ENCODE measurements around the gene IRX4.

Gene IRX4

DNA sequence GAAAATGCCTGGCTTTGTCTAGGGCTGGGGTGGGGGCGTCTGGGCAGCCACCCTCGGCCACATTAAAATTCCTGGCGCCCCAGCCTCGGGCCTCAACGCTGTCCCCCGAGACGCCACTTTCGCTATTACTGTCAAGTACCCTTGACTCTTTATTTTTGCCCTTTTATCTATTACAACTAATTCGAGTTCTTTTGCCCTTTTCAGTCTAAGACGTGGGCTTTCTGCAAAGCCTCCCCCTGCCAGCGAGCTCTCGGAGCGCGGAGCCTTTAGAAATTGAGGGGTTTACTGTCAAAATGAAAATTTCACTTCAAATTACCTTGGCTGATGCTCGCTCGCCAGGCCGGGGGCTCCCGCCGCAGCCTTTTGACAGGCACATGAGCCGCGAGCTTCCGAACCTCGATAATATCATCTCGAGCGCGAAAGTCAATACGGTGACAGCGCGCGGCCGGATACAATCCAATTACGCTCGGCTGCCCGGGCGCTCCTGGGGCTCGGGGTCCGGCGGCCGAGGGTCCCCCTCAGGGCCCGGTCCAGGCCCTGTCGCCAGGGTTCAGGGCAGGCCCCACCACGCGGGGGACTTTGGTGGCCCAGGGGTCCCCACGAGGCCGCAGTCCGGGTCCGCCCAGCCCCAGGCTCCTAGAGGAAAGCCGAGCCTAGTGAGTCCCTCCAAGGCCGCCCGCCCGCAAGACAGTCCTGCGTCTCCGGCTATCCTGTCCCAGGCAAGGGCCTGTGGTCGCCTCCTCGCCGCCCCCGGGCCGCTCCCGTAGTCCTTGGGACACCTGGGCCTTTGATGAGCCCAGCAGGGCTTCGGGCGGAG is 6.7 kb downstream of the IRX4 start:
- no peaks in the 10 kb centered on the region for H3K36me3 ChIP-seq (ENCODE audit: insufficient read depth)
- H3K27ac ChIP-seq = no peak overlapping the region
- H3K4me2 ChIP-seq = no peak overlapping the region
- no peaks in the 10 kb centered on the region for H3K4me1 ChIP-seq (ENCODE audit: low read depth, poor library complexity, severe bottlenecking)
- peaks cover 24% of the 10 kb centered on the region for H3K27me3 ChIP-seq (ENCODE audit: insufficient read depth, low read depth)
- no peaks in the 10 kb centered on the region for H3K79me2 ChIP-seq (ENCODE audit: insufficient read depth, low read depth)
- TF ChIP-seq, protein P1, sequence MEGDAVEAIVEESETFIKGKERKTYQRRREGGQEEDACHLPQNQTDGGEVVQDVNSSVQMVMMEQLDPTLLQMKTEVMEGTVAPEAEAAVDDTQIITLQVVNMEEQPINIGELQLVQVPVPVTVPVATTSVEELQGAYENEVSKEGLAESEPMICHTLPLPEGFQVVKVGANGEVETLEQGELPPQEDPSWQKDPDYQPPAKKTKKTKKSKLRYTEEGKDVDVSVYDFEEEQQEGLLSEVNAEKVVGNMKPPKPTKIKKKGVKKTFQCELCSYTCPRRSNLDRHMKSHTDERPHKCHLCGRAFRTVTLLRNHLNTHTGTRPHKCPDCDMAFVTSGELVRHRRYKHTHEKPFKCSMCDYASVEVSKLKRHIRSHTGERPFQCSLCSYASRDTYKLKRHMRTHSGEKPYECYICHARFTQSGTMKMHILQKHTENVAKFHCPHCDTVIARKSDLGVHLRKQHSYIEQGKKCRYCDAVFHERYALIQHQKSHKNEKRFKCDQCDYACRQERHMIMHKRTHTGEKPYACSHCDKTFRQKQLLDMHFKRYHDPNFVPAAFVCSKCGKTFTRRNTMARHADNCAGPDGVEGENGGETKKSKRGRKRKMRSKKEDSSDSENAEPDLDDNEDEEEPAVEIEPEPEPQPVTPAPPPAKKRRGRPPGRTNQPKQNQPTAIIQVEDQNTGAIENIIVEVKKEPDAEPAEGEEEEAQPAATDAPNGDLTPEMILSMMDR (conservative IDR thresholded peaks at IDR 0.05; ENCODE audit: low read depth, low read length) = no peak
- no peak overlapping the region for H3K4me3 ChIP-seq (IDR thresholded peaks at IDR 0.05; ENCODE audit: insufficient read depth, low read depth, low read length)
- no peaks in the 10 kb centered on the region for H4K20me1 ChIP-seq (ENCODE audit: insufficient read depth)
- H3K9ac ChIP-seq = no peak overlapping the region
- H2AFZ ChIP-seq (ENCODE audit: low read depth) = no peak overlapping the region

DNA sequence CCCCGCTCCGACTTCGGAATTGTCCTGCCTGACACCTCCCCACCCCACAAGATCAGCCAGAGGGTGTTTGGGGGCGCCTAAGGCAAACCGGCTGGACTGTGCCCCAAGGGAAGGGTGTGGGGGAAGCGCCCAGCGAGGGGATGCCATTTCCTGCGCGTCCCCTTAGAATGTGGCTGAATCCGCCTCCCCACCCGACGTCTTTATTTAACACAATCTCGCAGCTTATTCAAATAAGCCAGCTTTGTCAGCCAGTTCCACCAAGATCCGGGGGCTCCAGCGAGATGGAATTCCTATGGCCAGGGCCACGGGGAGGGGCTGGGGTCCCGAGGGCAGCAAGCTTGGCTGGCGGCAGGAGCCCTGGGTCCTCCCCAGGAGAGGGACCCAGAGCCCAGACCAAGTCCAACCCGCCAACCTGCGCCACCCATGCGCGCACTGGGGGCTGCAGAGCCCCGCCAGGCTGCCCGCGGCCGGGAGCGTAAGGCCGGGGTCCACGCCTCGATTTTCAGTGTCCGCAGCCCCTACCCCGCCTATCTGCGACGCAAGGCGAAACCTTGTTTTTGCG is 7.4 kb downstream of the IRX4 start:
- Histone ChIP-seq H3K27me3 (ENCODE audit: insufficient read depth, low read depth) (peaks cover 24% of the 10 kb centered on the region), H3K36me3 (ENCODE audit: insufficient read depth) (no peaks in the 10 kb centered on the region), H3K9ac (no peak overlapping the region), H3K27ac (no peak overlapping the region), H2AFZ (ENCODE audit: low read depth) (no peak overlapping the region), H4K20me1 (ENCODE audit: insufficient read depth) (no peaks in the 10 kb centered on the region), H3K4me3 (IDR thresholded peaks at IDR 0.05; ENCODE audit: insufficient read depth, low read depth, low read length) (no peak overlapping the region), H3K4me1 (ENCODE audit: low read depth, poor library complexity, severe bottlenecking) (no peaks in the 10 kb centered on the region), H3K4me2 (no peak overlapping the region), H3K79me2 (ENCODE audit: insufficient read depth, low read depth) (no peaks in the 10 kb centered on the region)
- TF ChIP-seq, protein P1 (conservative IDR thresholded peaks at IDR 0.05; ENCODE audit: low read depth, low read length) = no peak

DNA sequence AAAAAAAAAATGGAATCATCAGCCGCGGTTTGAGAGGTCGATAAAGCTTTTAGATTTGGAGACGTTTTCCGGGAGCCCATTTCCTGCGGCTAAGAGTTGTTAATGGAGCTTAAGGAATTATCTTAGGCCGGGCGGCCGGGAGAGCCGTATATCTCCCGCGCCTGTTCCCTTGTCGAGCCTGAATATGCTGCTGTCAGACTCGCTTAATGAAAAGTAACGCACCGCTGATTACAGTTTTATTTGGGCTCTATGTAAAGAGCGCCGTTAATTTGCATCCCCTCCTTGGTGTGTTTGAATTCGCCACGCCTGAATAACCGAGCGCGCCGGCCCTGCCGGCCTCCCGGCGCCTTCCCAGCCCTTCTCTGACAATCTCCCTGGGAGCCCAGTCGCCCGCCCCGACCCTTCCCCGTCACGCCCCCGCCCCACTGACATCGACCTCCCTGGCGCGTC is 7.9 kb downstream of the IRX4 start:
- Histone ChIP-seq H2AFZ (ENCODE audit: low read depth) (no peak overlapping the region), H3K9ac (no peak overlapping the region), H3K4me1 (ENCODE audit: low read depth, poor library complexity, severe bottlenecking) (no peaks in the 10 kb centered on the region), H3K27ac (no peak overlapping the region), H3K36me3 (ENCODE audit: insufficient read depth) (no peaks in the 10 kb centered on the region), H3K79me2 (ENCODE audit: insufficient read depth, low read depth) (no peaks in the 10 kb centered on the region), H4K20me1 (ENCODE audit: insufficient read depth) (no peaks in the 10 kb centered on the region), H3K27me3 (ENCODE audit: insufficient read depth, low read depth) (peaks cover 24% of the 10 kb centered on the region), H3K4me3 (IDR thresholded peaks at IDR 0.05; ENCODE audit: insufficient read depth, low read depth, low read length) (no peak overlapping the region), H3K4me2 (no peak overlapping the region)
- TF ChIP-seq, protein P1 (conservative IDR thresholded peaks at IDR 0.05; ENCODE audit: low read depth, low read length) = no peak

DNA sequence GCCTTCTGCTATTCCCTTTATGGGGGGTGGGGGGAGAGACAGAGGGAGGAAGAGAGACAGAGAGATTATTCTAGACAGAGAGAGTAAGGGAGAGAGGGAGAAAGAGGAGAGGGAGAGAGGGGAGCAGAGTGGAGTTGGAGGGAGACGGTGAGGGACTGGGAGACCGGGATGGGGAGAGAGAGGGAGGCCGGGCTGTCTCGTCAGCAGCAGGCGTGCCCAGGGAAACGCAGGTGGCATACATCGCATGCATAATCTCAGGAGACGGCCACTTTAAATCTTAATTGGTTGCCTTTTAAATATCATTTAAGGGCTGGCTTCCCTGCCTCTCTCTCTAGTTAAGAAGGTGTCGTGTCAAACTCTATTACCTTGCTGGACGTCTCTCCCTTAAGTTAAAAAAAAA is 8.4 kb downstream of the IRX4 start:
- Histone ChIP-seq H3K79me2 (ENCODE audit: insufficient read depth, low read depth) (no peaks in the 10 kb centered on the region), H4K20me1 (ENCODE audit: insufficient read depth) (no peaks in the 10 kb centered on the region), H2AFZ (ENCODE audit: low read depth) (no peak overlapping the region), H3K4me2 (no peak overlapping the region), H3K9ac (no peak overlapping the region), H3K27ac (no peak overlapping the region), H3K4me3 (IDR thresholded peaks at IDR 0.05; ENCODE audit: insufficient read depth, low read depth, low read length) (no peak overlapping the region), H3K4me1 (ENCODE audit: low read depth, poor library complexity, severe bottlenecking) (no peaks in the 10 kb centered on the region), H3K27me3 (ENCODE audit: insufficient read depth, low read depth) (peaks cover 24% of the 10 kb centered on the region), H3K36me3 (ENCODE audit: insufficient read depth) (no peaks in the 10 kb centered on the region)
- TF ChIP-seq, protein P1 (conservative IDR thresholded peaks at IDR 0.05; ENCODE audit: low read depth, low read length) = no peak

Measured in KMS-11 (cell line).